Measurements from ENCODE around the gene JUNB.

JUNB gene

GRCh38 chr19:12791345-12792050 is at the start of gene JUNB:
JUNB (plus strand) TSS chr19:12791486; CDS start chr19:12791772, 286 bp downstream.
- DNase-seq: peak; percentile 97

DNA sequence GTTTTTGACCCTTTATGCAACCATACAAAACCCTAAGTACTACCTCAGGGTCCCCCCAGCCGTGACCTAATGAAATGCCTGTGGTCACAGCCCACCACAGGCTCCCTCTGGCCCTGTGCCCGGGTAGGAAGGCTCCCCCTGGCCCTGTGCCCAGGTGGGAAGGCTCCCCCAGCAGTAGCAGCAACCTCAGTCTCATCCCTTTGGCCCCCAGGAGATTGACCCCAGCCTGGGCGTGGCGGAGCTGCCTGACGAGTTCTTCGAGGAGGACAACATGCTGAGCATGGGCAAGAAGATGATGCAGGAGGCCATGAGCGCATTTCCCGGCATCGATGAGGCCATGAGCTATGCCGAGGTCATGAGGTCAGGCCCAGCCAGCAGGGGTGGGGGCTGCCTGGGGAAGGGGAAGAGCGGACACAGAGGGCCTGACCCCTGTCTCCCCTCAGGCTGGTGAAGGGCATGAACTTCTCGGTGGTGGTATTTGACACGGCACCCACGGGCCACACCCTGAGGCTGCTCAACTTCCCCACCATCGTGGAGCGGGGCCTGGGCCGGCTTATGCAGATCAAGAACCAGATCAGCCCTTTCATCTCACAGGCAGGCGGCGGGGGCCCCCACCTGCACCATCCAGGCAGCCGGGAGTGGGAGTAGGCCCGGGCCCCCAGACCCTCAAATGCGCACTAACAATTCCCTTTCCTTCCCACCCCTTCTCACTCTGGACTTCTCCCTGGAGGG is 46.0 kb upstream of the JUNB start:
- peak; percentile 18 for DNase-seq

DNA sequence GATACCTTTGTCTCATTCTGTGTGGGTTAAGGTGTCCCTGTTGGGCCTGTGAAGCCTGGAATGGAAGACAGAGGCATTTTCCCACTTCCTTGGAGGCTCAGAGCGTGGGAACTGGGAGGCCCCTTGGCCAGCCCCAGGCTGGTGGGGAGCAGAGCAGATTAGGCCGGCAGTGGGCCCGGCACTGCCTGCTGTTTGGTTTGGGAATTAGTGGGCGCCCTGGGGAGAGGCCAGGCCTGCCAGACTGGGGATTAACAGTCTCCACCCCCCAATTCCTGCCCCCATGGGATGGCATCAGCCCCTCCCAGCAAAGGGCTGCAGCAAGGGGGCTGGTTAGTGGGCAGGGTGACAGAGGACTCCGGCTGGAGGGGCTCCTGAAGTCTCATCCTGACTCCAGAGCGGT is 42.8 kb upstream of the JUNB start:
- no peak for DNase-seq

DNA sequence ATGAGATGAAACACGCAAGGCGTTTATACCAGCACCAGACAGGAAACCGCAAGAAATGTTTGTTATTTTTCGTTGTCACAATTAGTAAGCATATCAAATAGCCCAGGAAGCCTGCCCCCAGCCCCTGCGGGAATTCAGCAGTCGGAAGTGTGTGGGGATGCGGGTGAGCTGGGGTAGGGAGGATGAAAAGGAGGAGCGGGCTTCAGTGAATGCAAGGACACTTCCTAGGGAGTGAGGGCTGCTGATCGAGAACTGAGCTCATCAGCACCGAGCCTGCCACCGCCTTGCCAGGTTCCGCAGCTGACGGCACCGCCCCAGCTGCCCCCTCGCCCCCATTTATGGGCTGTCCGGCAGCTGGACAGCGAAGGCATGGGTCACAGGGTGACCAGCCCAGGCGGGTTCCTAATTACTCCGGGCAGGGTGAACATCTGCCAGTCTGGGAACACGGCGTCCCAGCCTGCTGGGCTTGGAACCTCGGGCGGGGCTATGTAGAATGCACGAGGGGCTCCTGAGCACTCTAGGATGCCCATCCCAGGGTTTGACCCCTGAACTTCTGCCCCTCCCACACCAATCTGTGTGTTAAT is 41.3 kb upstream of the JUNB start:
- DNase-seq: no peak

DNA sequence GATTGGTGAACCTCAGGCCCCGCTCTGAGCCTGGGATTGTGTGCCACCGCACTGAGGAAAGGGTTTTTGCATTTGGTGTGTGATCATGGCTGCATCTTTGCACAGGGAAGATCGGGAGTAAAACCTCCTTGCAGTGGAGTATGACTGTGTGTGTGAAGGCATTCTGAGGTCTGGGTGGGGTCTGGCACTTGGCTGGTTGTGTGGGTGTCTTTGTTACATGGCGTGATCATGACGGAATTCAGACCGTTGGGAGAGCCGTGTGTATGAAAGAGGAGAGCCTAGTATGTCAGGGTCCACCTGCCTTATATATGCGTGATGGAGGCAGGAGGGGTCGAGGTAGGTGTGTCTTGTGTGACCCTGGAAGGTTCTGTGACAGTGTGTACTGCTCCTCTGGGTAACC is 40.4 kb upstream of the JUNB start:
- no peak for DNase-seq

DNA sequence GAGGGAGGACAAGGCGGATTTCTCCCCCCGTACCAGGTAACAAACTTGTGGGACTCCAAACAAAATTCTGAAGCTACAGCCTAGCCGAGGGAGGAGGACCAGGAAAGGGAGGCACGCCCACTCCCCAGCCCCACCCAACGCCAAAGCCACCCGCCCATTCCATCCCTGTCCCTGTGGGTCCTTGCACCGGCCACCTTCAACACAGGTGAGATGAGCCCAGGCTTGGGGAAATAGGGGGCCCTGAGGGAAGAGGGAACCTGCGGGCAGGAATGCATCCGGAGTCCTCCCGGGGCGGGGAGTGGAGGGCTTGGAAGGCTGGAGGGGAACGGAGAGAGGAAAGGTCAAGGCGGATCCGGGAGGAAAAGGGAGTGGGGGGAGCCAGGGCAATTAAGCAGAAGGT is 39.7 kb upstream of the JUNB start, which contains the start of gene BEST2:
BEST2 (plus strand) TSS at position 157 of the 400 bp plus-strand sequence. CDS start 802 bp downstream, outside the sequence.
- DNase-seq: no peak

- DNase-seq: no peak
Measured at GRCh38 chr19:12752056-12752781, 39.1 kb upstream of the JUNB start.

DNA sequence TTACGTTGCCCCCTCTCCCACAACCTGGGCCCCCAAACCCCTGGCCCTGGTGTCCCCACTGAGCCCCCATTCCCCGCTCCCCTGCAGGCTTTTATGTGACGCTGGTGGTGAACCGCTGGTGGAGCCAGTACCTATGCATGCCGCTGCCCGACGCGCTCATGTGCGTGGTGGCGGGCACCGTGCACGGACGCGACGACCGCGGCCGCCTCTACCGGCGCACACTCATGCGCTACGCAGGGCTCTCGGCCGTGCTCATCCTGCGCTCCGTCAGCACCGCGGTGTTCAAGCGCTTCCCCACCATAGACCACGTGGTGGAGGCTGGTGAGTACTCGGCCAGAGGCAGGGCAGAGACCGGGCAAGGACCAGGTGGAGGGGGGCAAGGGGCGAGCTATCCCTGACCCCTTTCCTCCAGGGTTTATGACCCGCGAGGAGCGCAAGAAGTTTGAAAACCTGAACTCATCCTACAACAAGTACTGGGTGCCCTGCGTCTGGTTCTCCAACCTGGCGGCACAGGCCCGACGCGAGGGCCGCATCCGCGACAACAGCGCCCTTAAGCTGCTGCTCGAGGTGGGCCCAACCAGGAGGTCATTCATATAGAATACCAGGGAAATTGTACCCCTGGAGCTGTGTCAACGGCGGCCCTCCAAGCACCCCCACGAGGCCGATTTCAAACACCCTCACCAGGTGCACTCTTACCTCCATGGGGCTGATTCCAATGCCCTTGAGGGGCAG is 36.7 kb upstream of the JUNB start:
- DNase-seq: no peak

DNA sequence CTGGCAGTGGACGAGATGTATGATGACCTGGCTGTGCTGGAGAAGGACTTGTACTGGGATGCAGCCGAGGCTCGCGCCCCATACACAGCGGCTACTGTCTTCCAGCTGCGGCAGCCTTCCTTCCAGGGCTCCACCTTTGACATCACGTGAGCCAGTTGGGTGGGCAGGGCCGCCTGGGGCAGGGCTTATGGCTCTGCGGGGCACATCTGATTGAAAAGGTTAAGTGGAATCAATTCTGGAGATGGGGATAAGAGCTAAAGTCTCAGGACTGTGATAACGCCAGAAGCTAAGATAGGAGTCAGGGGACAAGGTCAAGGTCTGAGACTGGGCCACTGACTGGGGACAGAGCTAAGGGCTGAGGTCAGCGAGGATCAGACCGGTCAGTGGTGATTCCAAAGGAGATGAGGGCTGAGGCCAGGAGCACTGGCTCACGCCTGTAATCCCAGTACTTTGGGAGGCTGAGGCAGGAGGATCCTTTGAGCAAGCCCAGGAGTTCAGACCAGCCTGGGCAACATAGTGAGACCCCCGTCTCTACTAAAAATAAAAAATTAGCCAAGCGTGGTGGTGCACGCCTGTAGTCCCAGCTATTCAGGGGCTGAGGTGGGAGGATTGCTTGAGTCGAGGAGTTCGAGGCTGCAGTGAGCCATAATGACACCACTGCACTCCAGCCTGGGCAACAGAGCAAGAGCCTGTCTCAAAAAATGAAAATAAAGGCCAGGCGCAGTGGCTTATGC is 35.0 kb upstream of the JUNB start:
- DNase-seq: no peak

DNA sequence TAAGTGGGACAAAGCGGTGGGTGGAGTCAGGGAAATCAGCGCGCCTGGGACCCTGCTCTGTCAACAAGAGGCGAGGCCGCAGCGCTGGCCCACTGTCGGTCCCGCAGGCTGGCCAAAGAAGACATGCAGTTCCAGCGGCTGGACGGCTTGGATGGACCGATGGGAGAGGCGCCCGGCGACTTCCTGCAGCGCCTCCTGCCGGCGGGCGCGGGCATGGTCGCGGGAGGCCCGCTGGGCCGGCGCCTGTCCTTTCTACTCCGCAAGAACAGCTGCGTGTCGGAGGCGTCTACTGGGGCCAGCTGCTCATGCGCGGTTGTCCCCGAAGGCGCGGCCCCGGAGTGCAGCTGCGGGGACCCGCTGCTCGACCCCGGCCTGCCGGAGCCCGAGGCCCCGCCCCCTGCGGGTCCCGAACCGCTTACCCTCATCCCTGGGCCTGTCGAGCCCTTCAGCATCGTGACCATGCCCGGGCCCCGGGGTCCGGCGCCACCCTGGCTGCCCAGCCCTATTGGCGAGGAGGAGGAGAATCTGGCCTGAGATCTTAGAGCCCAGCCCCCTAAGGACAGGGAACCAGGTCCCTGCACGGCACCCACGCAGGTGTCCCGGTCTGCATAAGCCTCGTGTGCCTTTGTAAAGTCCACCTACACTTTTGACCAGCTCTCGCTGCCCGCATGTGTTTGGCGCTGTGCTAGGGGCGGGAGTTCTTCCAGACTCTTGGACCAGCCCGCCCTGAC is 33.6 kb upstream of the JUNB start:
- DNase-seq: peak; percentile 53

DNA sequence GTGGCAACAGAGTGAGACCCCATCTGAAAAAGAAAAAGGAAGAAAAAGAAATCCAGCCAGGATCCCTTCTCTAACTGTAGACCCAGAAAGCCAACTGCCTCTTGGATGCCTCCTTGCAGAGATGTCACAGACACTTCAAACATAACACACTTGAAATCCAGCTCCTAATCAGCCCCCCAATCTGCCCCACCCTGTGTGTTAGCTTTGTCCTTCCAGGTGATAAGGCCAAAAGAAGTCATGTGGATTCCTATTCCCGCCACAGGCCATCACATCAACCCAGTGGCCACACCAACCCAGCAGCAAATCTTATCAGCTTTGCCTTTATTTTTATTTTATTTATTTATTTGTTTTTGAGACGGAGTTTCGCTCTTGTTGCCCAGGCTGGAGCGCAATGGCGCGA is 31.6 kb upstream of the JUNB start:
- no peak for DNase-seq

DNA sequence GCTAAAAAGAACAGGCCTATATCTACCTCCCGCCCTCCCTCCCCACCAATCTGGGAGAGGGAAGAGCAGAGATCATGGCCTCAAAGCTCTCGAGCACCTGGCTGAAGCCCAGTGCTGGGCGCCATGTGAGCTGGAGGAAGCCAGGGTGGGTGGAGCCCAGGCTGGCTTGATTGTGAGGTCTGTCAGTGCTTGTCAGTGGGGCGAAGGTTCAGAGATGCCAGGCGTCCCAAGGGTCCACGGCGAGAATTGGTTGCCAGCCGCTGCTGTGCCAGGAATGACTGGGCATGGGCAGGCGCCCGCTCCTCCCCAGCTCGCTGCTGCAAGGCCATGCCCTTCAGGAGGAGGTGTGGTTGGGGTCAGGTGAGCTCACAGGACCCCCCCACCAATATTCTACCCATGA is 28.2 kb upstream of the JUNB start:
- no peak for DNase-seq

DNA sequence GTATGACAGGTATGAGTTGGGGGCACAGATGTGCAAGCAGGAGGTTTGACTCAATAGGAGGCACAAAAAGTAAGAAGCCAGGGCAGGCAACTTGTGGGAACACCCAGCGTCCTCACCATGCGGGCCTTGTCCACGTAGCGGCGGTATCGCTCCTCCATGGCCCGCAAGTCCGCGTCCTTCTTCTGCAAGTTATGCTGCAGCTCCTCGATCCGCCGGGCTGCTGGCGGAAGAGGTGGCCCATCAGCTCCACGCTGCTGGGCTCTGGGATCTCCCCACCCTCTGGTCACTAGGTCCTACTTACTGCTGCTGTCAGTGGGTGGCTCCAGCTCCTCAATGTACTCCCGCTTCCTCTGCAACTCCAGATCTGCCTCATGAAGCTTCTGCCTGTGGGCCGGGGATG is 26.6 kb upstream of the JUNB start:
- no peak for DNase-seq

DNA sequence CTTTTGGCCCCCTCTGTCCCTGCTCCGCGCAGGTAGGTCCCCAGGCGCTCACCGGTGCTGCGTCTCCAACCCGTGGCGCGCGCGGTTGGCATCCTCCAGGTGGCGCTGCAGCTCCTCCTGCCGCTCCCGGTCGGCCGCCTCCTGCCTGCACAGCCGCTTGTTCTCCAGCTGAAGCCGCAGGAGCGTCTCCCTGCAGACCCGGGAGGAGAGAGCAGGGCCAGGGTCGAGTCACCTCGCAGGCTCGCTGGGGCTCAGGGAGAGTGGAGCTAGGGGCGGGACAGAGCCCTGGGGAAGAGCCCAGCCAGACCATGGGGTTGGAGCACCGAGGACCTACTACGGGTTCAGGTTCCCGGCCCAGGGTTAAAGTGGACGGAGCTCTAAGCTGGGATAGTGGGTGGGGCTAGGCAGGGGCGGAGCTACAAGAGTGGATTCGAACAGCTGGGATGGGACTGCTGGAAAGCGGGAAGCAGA is 25.2 kb upstream of the JUNB start:
- DNase-seq: peak; percentile 77

DNA sequence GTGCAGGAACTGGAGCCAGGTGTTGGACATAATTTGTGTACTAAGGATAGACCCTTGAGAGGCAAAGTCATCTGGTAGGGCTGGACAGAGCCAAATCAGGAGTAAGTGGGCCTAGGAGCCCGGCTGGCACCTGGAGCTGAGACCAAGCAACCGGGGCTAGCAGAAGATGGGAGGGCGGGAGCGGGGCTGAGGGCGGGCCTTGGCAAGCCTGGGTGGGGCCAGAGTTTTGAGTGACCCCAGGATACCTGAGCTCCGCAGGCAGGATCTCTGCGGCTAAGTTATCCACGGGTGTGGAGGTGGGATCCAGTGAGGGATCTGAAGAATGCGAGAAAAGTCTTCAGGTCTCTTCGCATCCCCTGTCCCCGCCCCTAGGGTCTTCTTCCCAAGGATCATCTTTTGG is 24.1 kb upstream of the JUNB start:
- DNase-seq: no peak

- no peak for DNase-seq
Measured at GRCh38 chr19:12767666-12768065, 23.6 kb upstream of the JUNB start.

DNA sequence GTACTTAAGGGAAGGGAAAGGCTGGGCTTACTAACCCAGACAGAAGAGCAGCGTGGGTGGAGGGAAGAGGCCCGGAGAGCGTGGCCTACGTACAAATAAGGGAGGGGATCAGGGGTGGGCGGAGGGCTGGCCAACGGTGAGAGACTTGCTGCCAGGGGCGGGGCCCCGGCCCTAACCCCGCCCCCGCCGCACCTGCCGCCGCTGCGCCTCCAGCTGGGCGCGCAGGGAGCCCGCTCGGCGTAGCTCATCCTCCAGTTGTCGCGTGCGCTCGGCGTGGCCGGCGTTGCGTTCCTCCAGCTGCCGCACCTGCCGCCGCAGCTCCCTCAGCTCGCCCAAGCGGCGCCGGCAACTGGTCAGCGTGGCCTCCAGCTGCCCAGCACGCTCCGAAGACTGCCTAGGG is 21.6 kb upstream of the JUNB start:
- no peak for DNase-seq

DNA sequence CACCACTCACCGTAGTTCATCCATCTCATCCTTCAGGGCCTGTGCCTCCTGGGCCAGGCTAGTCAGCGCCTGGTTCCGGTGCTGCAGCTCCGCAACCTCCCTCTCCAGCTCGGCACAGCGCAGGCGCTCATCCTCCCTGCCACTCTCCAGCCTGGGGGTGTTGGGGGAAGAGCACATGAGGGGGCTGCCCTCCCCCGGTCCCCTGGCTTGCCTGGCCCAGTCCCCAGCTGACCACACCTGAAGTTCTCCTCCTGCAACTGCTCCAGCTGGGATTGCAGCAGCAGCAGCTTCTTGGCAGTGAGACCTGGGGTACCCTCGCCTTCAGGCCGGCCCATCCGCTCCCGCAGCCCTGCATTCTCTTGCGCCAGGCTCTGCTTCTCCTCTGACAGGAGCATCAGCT is 20.4 kb upstream of the JUNB start:
- DNase-seq: no peak

GRCh38 chr19:12772323-12772722 is 19.0 kb upstream of the JUNB start:
- DNase-seq: no peak

GRCh38 chr19:12773571-12773970 is 17.7 kb upstream of the JUNB start:
- peak; percentile 38 for DNase-seq

Data from fibroblast of skin of right quadriceps (primary cell).